PC-9 (cell line): ENCODE results near the gene DRGX. TPM values are rescaled to one million over a fixed set of nuclear protein-coding genes. Genes with fewer than 3 reads are reported as not detected.

ENCODE experiments used
- BruUV-seq: library from RNA; stranded (reverse); fragments of 400-500 nt; replicated peaks from 2 replicates; lab custom pipeline; 2021; lab: Mats Ljungman, UMichigan
- CTCF ChIA-PET: fragments of 300-600 bp; sonication (Branson Sonifier 250); formaldehyde crosslinking; loops from one replicate; lab custom pipeline; 2022; ENCODE audit warnings: antibody characterized with exemption; lab: Charles Lee
- POLR2A ChIA-PET: fragments of 300-600 bp; sonication (Branson Sonifier 250); formaldehyde crosslinking; loops from one replicate; lab custom pipeline; 2022; ENCODE audit warnings: antibody characterized with exemption; ENCODE audit not compliant: unreplicated experiment; lab: Charles Lee
- DNase-seq, 2 experiments: peaks; one replicate each; pipeline versions ENCODE4 v3.0.0 to v3.0.0-alpha.2; 2015 to 2022; ENCODE audit warnings: mixed read lengths in 1 of 2
- H2AFZ ChIP-seq: fragments of 200-600 bp; sonication (generic); 2 replicates; pipeline ENCODE4 v1.8.1; 2017; ENCODE audit warnings: antibody characterized with exemption
- H3F3A ChIP-seq: fragments of 200-600 bp; sonication (generic); 2 replicates; pipeline ENCODE4 v1.8.1; 2017; ENCODE audit warnings: antibody characterized with exemption, mild to moderate bottlenecking, low read depth; ENCODE audit not compliant: insufficient read depth
- H3K27ac ChIP-seq: fragments of 200-600 bp; sonication (generic); 2 replicates; pipeline ENCODE4 v1.6.1; 2016; ENCODE audit warnings: mixed run types
- H3K27me3 ChIP-seq: fragments of 200-600 bp; sonication (generic); 2 replicates; pipeline ENCODE4 v1.6.1; 2016; ENCODE audit warnings: low read depth, mixed run types; ENCODE audit not compliant: insufficient read depth
- H3K36me3 ChIP-seq: fragments of 200-600 bp; sonication (generic); 2 replicates; pipeline ENCODE4 v1.6.1; 2016; ENCODE audit warnings: low read depth, mixed run types
- H3K4me1 ChIP-seq: fragments of 200-600 bp; sonication (generic); replicated peaks from 2 replicates; pipeline ENCODE4 v1.6.1; 2016; ENCODE audit warnings: mixed run types; ENCODE audit not compliant: insufficient read depth
- H3K4me2 ChIP-seq: fragments of 200-600 bp; sonication (generic); 2 replicates; pipeline ENCODE4 v1.6.1; 2017; ENCODE audit warnings: mixed run types
- H3K4me3 ChIP-seq: fragments of 200-600 bp; sonication (generic); 2 replicates; pipeline ENCODE4 v1.6.1; 2016; ENCODE audit warnings: mixed run types
- H3K79me2 ChIP-seq: fragments of 200-600 bp; sonication (generic); 2 replicates; pipeline ENCODE4 v1.6.1; 2017; ENCODE audit warnings: low read depth, mixed run types
- H3K9me2 ChIP-seq: fragments of 200-600 bp; sonication (generic); 2 replicates; pipeline ENCODE4 v1.8.1; 2017; ENCODE audit warnings: mild to moderate bottlenecking; ENCODE audit not compliant: insufficient read depth
- H3K9me3 ChIP-seq: fragments of 200-600 bp; sonication (generic); 2 replicates; pipeline ENCODE4 v1.8.1; 2016; ENCODE audit warnings: low read depth; ENCODE audit not compliant: insufficient read depth
- H4K20me1 ChIP-seq: fragments of 200-600 bp; sonication (generic); 2 replicates; pipeline ENCODE4 v1.8.1; 2017; ENCODE audit not compliant: insufficient read depth
- EZH2 ChIP-seq: fragments of 200-600 bp; sonication (generic); IDR thresholded peaks from 2 replicates; pipeline ENCODE4 v1.8.0; 2017; ENCODE audit warnings: antibody characterized with exemption, low read depth
- intact Hi-C: fragments of 100-400 bp; cut with micrococcal nuclease; formaldehyde crosslinking; loops from one replicate; pipeline ENCODE4 v1.10.0; 2022; ENCODE audit not compliant: unreplicated experiment
- total RNA-seq: library from RNA; stranded (reverse); gene quantifications from 2 replicates; pipeline ENCODE4 v1.2.3, GENCODE V29; 2021
- TF ChIP-seq, protein P1 (sequence below): fragments of 200-600 bp; sonication (generic); conservative IDR thresholded peaks from 2 replicates; pipeline ENCODE4 v1.6.1; 2017; ENCODE audit warnings: mixed run types, antibody characterized with exemption, mild to moderate bottlenecking, moderate library complexity

DRGX gene
- total RNA-seq, 1 experiment from 2014 or later: not detected

DNA sequence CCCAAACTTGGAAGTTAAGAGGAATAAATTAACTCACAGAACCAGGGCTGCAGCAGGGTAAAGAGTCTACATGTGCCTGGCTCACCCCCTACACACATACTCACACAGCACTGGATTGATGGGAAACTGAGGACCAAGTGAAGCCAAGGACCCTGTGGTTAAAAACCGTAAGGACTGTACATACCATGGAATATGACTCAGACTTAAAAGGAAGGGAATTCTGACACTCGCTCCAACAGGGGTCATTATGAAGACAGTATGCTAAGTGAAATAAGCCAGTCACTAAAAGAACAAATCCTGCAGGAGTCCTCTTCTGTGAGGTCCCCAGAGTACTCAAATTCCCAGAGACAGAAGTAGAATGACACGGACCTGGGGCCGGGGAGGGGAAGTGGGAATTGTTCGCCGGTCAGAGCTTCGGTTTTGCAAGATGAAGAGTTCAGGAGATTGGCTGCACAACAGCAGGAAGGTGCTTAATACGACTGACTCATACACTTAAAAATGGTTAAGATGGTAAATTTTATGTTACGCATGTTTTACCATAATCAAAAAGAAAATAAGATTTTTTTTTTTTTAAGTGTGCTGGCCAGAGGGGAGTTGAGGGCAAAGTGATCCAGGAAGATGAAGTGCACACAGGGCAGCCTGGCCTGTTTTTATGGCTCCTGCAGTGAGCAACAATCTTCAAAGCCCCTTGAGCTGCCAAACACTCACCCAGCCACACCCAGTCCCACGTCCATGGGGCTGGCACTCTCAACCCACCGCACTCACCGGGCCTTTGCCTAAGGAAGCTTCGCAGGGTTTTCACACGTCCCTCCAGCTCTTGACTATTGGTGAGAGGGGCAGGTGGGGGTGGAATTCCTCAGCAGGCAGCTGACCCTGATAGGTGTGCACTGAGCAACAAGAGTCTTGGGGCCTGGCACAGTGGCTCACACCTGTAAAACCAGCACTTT lies 26.4 kb downstream of the DRGX start:
- H3K4me3 ChIP-seq: no peak overlapping the region
- TF ChIP-seq EZH2: no peak
- TF ChIP-seq, protein P1, sequence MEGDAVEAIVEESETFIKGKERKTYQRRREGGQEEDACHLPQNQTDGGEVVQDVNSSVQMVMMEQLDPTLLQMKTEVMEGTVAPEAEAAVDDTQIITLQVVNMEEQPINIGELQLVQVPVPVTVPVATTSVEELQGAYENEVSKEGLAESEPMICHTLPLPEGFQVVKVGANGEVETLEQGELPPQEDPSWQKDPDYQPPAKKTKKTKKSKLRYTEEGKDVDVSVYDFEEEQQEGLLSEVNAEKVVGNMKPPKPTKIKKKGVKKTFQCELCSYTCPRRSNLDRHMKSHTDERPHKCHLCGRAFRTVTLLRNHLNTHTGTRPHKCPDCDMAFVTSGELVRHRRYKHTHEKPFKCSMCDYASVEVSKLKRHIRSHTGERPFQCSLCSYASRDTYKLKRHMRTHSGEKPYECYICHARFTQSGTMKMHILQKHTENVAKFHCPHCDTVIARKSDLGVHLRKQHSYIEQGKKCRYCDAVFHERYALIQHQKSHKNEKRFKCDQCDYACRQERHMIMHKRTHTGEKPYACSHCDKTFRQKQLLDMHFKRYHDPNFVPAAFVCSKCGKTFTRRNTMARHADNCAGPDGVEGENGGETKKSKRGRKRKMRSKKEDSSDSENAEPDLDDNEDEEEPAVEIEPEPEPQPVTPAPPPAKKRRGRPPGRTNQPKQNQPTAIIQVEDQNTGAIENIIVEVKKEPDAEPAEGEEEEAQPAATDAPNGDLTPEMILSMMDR: no peak
- no peak overlapping the region for H3K27ac ChIP-seq
- no peak overlapping the region for H2AFZ ChIP-seq
- DNase-seq: no peak
- BruUV-seq: no TSS peak
- no peaks in the 10 kb centered on the region for H4K20me1 ChIP-seq
- ChIA-PET CTCF (no interaction called here), POLR2A (no interaction called here)
- intact Hi-C loops: no loop called here
- peaks cover 23% of the 10 kb centered on the region for H3K27me3 ChIP-seq
- H3K4me1 ChIP-seq: no peaks in the 10 kb centered on the region
- H3K4me2 ChIP-seq: no peak overlapping the region
- no peaks in the 10 kb centered on the region; the same call in 1 of the 2 replicates for H3K9me2 ChIP-seq
- H3K79me2 ChIP-seq: no peaks in the 10 kb centered on the region
- no peaks in the 10 kb centered on the region for H3K9me3 ChIP-seq
- no peaks in the 10 kb centered on the region for H3F3A ChIP-seq
- H3K36me3 ChIP-seq: no peaks in the 10 kb centered on the region

DNA sequence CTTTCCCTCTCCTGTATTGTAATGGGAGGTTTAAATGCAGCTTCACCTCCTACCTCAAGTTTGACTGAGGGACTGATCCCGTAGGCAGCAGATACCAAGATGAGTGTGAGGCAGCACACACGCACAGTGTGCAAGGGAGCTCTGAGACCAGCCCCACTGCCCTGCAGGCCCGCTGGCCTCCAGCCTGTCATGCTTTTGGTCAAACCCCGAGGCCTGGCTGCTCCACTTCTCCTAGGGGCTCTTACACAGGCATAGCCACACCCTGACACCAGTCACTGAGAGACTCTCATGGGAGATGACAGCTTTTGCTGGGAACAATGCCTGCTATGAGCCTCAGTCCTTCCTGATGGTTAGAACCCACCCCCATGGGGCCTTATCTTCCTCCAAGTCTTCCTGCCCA lies 27.6 kb downstream of the DRGX start:
- no TSS peak for BruUV-seq
- H3F3A ChIP-seq: no peaks in the 10 kb centered on the region
- no peak overlapping the region for H3K4me2 ChIP-seq
- intact Hi-C loops: no loop called here
- H3K27me3 ChIP-seq: peaks cover 33% of the 10 kb centered on the region
- H3K4me3 ChIP-seq: no peak overlapping the region
- H3K79me2 ChIP-seq: no peaks in the 10 kb centered on the region
- H3K4me1 ChIP-seq: no peaks in the 10 kb centered on the region
- no peak for TF ChIP-seq EZH2
- TF ChIP-seq, protein P1: no peak
- no peaks in the 10 kb centered on the region for H4K20me1 ChIP-seq
- no peak overlapping the region for H3K27ac ChIP-seq
- CTCF ChIA-PET: no interaction called here
- no peaks in the 10 kb centered on the region for H3K9me3 ChIP-seq
- no peaks in the 10 kb centered on the region for H3K36me3 ChIP-seq
- no peak overlapping the region for H2AFZ ChIP-seq
- no peaks in the 10 kb centered on the region; the same call in 1 of the 2 replicates for H3K9me2 ChIP-seq
- POLR2A ChIA-PET: no interaction called here
- DNase-seq: no peak

DNA sequence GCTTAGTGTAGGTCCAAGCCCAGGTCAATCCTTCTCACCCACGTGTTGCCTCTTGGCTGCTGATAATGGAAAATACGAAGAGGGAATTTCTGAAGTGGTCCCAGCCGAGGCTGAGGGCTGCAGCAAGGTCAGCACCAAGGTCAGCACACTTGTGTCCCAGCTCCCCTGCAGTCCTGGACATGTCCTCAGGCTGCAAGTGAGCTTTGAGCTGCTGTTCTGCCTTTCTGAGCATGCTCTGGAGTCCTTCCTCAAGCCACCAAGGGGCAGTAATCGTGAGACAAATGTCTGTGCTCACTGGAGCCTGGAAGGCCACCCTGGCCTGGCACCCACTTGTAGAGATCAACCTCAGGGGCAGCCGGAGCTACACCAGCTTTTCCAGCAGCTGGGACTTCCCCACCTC lies 28.3 kb downstream of the DRGX start:
- Histone ChIP-seq H3K27me3 (peaks cover 40% of the 10 kb centered on the region), H3K79me2 (no peaks in the 10 kb centered on the region), H4K20me1 (no peaks in the 10 kb centered on the region), H3F3A (no peaks in the 10 kb centered on the region), H3K9me3 (no peaks in the 10 kb centered on the region), H3K9me2 (no peaks in the 10 kb centered on the region), H3K27ac (no peak overlapping the region), H2AFZ (no peak overlapping the region), H3K4me2 (no peak overlapping the region), H3K4me1 (no peaks in the 10 kb centered on the region), H3K36me3 (no peaks in the 10 kb centered on the region), H3K4me3 (no peak overlapping the region)
- POLR2A ChIA-PET: no interaction called here
- intact Hi-C loops: no loop called here
- TF ChIP-seq EZH2: no peak
- TF ChIP-seq, protein P1: no peak
- DNase-seq: no peak
- CTCF ChIA-PET: no interaction called here
- no TSS peak for BruUV-seq
